GM12864 (cell line): ENCODE data around the gene CELSR1.

Source experiments
- DNase-seq: peaks from one replicate; pipeline ENCODE4 v3.0.0-alpha.2; 2011; ENCODE audit warnings: low read depth
- H3K4me3 ChIP-seq: 2 replicates; pipeline ENCODE4 v1.5.1; 2011; ENCODE audit warnings: mild to moderate bottlenecking, low read depth, low read length, control low read depth
- TF ChIP-seq, protein P1 (sequence below): IDR thresholded peaks from 2 replicates; pipeline ENCODE4 v1.5.1; 2011; ENCODE audit warnings: low read depth, mild to moderate bottlenecking, moderate library complexity, low read length, control low read depth, inconsistent platforms; ENCODE audit errors: missing control alignments

CELSR1 gene

GRCh38 chr22:46439576-46440465, 97.6 kb downstream of the CELSR1 start:
- DNase-seq = no peak
- TF ChIP-seq, protein P1, sequence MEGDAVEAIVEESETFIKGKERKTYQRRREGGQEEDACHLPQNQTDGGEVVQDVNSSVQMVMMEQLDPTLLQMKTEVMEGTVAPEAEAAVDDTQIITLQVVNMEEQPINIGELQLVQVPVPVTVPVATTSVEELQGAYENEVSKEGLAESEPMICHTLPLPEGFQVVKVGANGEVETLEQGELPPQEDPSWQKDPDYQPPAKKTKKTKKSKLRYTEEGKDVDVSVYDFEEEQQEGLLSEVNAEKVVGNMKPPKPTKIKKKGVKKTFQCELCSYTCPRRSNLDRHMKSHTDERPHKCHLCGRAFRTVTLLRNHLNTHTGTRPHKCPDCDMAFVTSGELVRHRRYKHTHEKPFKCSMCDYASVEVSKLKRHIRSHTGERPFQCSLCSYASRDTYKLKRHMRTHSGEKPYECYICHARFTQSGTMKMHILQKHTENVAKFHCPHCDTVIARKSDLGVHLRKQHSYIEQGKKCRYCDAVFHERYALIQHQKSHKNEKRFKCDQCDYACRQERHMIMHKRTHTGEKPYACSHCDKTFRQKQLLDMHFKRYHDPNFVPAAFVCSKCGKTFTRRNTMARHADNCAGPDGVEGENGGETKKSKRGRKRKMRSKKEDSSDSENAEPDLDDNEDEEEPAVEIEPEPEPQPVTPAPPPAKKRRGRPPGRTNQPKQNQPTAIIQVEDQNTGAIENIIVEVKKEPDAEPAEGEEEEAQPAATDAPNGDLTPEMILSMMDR = no peak
- H3K4me3 ChIP-seq = no peak overlapping the region

DNA sequence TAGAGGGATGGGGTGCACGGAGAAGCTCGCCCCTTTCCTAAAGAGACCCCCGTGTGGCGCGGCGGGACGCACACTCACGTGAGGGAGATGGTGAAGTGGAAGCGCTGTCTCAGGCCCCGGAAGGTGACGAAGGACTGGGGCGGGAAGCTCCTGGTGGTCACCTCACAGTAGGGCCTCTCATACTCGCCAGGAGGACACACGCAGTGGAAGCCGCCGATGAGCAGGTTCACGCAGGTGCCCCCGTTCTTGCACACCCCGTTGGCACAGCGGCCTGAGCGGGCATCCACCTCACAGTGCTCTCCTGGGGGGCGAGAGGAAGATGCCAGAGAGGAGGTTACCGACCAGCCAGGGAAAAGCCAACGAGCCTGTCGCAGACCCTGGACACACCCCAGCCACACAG, 98.3 kb downstream of the CELSR1 start:
- no peak for DNase-seq

DNA sequence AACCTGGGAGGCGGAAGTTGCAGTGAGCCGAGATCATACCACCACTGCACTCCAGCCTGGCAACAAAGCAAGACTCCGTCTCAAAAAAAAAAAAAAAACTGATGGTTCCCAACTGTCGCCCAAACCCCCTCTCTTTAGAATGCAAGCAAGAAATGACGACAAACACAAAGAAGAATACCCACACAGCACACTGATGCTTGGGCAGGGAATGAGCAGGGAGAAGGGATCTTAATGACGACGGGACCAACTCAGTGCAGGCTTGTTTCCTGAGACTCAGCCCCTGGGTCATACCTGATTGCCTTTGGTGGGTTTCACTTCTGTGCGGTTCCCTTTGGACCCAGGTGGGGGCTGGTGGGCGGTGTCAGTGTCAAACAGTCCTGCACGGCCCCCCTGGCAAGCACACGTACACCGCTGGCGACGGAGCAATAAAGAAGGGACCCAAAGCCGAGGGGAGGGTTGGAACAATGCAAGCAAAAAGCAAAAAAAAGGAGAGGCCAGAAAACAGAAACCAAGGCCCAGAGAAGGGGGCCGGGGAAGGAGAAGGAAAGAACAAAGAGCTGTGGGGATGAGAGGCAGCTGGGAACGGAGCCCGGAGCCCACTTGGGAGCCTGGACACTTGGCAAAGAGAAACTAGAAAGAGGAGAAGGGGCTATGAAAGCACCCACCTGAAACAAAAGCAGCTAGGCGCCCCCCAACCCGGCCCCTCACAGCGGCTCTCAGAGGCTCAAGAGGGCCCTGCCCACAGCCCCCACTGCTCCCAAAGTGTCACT, 99.6 kb downstream of the CELSR1 start:
- no peak for DNase-seq
- TF ChIP-seq, protein P1 = no peak
- H3K4me3 ChIP-seq = no peak overlapping the region

More for the DNA sequence above, 98.3 kb downstream of the CELSR1 start:
- TF ChIP-seq, protein P1 = no peak
- no peak overlapping the region for H3K4me3 ChIP-seq

- H3K4me3 ChIP-seq = no peak overlapping the region
- TF ChIP-seq, protein P1 = no peak
- DNase-seq = no peak
These were observed 100.7 kb downstream of the CELSR1 start for GRCh38 chr22:46436595-46437175.

DNA sequence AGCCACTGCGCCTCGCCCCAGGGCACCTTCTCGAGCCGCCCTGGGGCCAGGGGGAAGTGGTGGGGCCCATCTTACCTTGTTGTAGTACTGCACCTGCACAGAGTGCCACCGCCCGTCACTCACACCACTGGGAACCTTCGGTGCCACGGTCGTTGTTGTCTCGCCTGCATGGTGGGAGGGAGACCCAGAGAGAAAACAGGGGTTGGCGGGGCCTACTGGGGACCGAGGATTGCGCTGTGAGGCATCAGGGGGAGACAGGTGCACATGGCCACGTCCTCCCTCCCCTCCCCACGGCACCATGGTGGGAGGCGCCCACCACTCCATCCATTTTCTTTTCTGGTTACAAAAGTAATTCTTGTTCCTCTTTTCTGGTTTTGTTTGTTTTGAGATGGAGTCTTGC, 104.1 kb downstream of the CELSR1 start:
- no peak for DNase-seq
- TF ChIP-seq, protein P1 = no peak
- H3K4me3 ChIP-seq = no peak overlapping the region

DNA sequence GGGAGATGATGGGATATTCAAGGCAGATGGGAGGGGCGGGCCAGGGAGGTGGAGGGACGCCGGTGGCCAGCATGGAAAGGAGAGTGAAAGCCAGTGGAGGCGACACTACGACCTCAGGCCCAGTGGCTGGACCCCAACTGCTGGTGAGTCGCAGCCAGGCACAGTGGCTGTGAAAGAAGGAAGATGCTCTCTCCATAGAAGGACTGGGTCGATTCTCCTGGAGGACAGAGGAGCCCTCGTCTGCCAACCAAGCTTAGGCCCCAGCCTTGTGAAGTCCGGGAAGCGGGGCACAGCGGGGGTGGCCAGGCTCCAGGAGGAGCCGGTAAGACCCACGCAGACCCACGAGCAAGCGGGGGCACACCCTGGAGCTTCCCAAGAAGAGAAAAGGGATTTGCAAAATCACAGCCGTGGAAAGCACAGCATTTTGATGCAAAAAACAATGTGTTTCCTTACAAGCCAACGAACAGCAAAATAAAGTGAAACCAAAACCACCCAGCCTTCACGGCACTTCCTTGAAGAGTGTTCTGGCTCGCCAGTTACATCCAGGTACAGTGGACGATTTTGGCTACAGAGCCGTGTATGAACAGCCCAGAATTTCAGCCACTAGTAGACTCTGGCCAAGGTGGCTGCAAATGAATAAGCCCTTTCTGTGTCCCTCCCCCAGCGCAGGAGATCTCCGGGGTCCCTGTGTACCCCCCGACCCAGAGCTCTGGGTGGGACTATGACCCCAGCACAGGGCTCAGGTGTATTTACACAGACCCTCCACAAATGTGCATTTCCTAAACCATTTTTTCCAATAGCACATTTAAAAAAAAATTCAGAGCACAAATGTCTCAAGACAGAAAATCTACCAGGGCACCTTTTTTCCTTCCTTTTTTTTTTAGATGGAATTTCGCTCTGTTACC, 105.0 kb downstream of the CELSR1 start:
- DNase-seq = no peak
- H3K4me3 ChIP-seq = peak overlapping the region; percentile 17
- TF ChIP-seq, protein P1 = no peak
